NB4 (cell line): ENCODE results near the gene PLA2G4A.

Source experiments
- MYC ChIP-seq: IDR thresholded peaks from 2 replicates; pipeline ENCODE4 v1.6.1; 2011; ENCODE audit warnings: low read depth, low read length
- POLR2A ChIP-seq: IDR thresholded peaks from 2 replicates; pipeline ENCODE4 v1.6.1; 2011; ENCODE audit warnings: mild to moderate bottlenecking; ENCODE audit not compliant: insufficient read length; ENCODE audit errors: extremely low read depth
- TF ChIP-seq, protein P1 (sequence below): IDR thresholded peaks from one replicate; pipeline ENCODE4 v1.5.1; 2012; ENCODE audit warnings: low read depth, low read length
- TF ChIP-seq, protein P2 (sequence below): IDR thresholded peaks from 2 replicates; pipeline ENCODE4 v1.6.1; 2011; ENCODE audit warnings: low read depth, low read length

DNA sequence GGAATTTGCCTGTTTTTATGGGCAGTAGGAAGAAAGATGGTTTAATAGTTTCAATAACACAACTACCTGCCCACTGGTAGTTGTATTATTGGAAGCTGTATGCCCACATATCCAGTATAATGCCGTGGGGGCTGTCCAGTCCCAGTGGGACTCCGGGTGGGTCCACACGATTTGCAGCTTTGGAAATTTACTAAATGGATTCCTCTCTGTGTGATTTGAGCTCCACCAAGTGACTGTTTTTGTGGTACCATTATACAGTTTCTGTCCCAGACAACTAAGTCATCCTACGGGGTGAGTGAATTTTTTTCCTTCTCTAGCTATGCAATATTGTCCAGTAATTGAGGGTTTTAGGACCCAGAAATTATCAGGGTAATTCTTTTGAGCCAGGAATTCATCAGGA, 86.8 kb downstream of the PLA2G4A start:
- TF ChIP-seq, protein P1, sequence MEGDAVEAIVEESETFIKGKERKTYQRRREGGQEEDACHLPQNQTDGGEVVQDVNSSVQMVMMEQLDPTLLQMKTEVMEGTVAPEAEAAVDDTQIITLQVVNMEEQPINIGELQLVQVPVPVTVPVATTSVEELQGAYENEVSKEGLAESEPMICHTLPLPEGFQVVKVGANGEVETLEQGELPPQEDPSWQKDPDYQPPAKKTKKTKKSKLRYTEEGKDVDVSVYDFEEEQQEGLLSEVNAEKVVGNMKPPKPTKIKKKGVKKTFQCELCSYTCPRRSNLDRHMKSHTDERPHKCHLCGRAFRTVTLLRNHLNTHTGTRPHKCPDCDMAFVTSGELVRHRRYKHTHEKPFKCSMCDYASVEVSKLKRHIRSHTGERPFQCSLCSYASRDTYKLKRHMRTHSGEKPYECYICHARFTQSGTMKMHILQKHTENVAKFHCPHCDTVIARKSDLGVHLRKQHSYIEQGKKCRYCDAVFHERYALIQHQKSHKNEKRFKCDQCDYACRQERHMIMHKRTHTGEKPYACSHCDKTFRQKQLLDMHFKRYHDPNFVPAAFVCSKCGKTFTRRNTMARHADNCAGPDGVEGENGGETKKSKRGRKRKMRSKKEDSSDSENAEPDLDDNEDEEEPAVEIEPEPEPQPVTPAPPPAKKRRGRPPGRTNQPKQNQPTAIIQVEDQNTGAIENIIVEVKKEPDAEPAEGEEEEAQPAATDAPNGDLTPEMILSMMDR = no peak
- TF ChIP-seq, protein P2, sequence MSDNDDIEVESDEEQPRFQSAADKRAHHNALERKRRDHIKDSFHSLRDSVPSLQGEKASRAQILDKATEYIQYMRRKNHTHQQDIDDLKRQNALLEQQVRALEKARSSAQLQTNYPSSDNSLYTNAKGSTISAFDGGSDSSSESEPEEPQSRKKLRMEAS = no peak
- TF ChIP-seq POLR2A (no peak), MYC (no peak)
